ENCODE data around the gene GBE1.

Gene GBE1

GRCh38 chr3:81702126-81702525 lies 59.3 kb downstream of the GBE1 start:
- in situ Hi-C loops (cut with MboI; ENCODE audit: low sequenced_read_pairs) = no loop called here

GRCh38 chr3:81699536-81700320 lies 61.7 kb downstream of the GBE1 start:
- in situ Hi-C loops (cut with MboI; ENCODE audit: low sequenced_read_pairs) = no loop called here

- in situ Hi-C loops (cut with MboI; ENCODE audit: low sequenced_read_pairs) = no loop called here
These were observed 65.4 kb downstream of the GBE1 start for GRCh38 chr3:81696090-81696489.

GRCh38 chr3:81695302-81695701 lies 66.1 kb downstream of the GBE1 start:
- in situ Hi-C loops (cut with MboI; ENCODE audit: low sequenced_read_pairs) = no loop called here

GRCh38 chr3:81694662-81695061 lies 66.8 kb downstream of the GBE1 start:
- in situ Hi-C loops (cut with MboI; ENCODE audit: low sequenced_read_pairs) = no loop called here

- in situ Hi-C loops (cut with MboI; ENCODE audit: low sequenced_read_pairs) = no loop called here
These were observed 68.7 kb downstream of the GBE1 start for GRCh38 chr3:81692766-81693165.

- in situ Hi-C loops (cut with MboI; ENCODE audit: low sequenced_read_pairs) = no loop called here
These were observed 71.8 kb downstream of the GBE1 start for GRCh38 chr3:81689617-81690016.

- in situ Hi-C loops (cut with MboI; ENCODE audit: low sequenced_read_pairs) = no loop called here
These were observed 76.6 kb downstream of the GBE1 start for GRCh38 chr3:81684751-81685395.

- in situ Hi-C loops (cut with MboI; ENCODE audit: low sequenced_read_pairs) = no loop called here
These were observed 84.6 kb downstream of the GBE1 start for GRCh38 chr3:81676706-81677456.

- in situ Hi-C loops (cut with MboI; ENCODE audit: low sequenced_read_pairs) = no loop called here
These were observed 86.8 kb downstream of the GBE1 start for GRCh38 chr3:81674690-81675089.

GRCh38 chr3:81668283-81668682 lies 93.2 kb downstream of the GBE1 start:
- in situ Hi-C loops (cut with MboI; ENCODE audit: low sequenced_read_pairs) = no loop called here

GRCh38 chr3:81666502-81667121 lies 94.8 kb downstream of the GBE1 start:
- in situ Hi-C loops (cut with MboI; ENCODE audit: low sequenced_read_pairs) = no loop called here

- in situ Hi-C loops (cut with MboI; ENCODE audit: low sequenced_read_pairs) = no loop called here
These were observed 98.3 kb downstream of the GBE1 start for GRCh38 chr3:81663114-81663513.

GRCh38 chr3:81660036-81660435 lies 101.4 kb downstream of the GBE1 start:
- in situ Hi-C loops (cut with MboI; ENCODE audit: low sequenced_read_pairs) = no loop called here

GRCh38 chr3:81658322-81658997 lies 103.0 kb downstream of the GBE1 start:
- in situ Hi-C loops (cut with MboI; ENCODE audit: low sequenced_read_pairs) = no loop called here

GRCh38 chr3:81651139-81651538 lies 110.3 kb downstream of the GBE1 start:
- in situ Hi-C loops (cut with MboI; ENCODE audit: low sequenced_read_pairs) = no loop called here

- in situ Hi-C loops (cut with MboI; ENCODE audit: low sequenced_read_pairs) = no loop called here
These were observed 111.3 kb downstream of the GBE1 start for GRCh38 chr3:81650187-81650586.

- in situ Hi-C loops (cut with MboI; ENCODE audit: low sequenced_read_pairs) = no loop called here
These were observed 116.2 kb downstream of the GBE1 start for GRCh38 chr3:81645248-81645647.

GRCh38 chr3:81643721-81644120 lies 117.7 kb downstream of the GBE1 start:
- in situ Hi-C loops (cut with MboI; ENCODE audit: low sequenced_read_pairs) = no loop called here

GRCh38 chr3:81638480-81638879 lies 123.0 kb downstream of the GBE1 start:
- in situ Hi-C loops (cut with MboI; ENCODE audit: low sequenced_read_pairs) = no loop called here

- in situ Hi-C loops (cut with MboI; ENCODE audit: low sequenced_read_pairs) = no loop called here
These were observed 128.8 kb downstream of the GBE1 start for GRCh38 chr3:81632659-81633058.

Measured in hTERT RPE-1 (cell line).